A549 (cell line): Measurements from ENCODE around the gene MEF2C. TPM values are rescaled to one million over a fixed set of nuclear protein-coding genes. Genes with fewer than 3 reads are reported as not detected.

Experiments
- ATAC-seq, 2 experiments: fragments of 200-7000 bp in 1 of 2; fragments of >200 bp in 1 of 2; cut with Nextera tagmentation in 1 of 2; cut with Tn5 transposase in 1 of 2; 3 replicates each; pipeline versions ENCODE4 v1.8.0 to v1.9.1; 2018 to 2020; ENCODE audit warnings: mild to moderate bottlenecking in 1 of 2, moderate library complexity in 1 of 2
- CTCF ChIA-PET: fragments of 300-600 bp; sonication (Branson Sonifier 250); formaldehyde crosslinking; extraction: SDS; loops from one replicate; lab custom pipeline; 2021; ENCODE audit warnings: antibody characterized with exemption, inconsistent platforms; lab: Yijun Ruan, JAX
- POLR2A ChIA-PET: fragments of 350-600 bp; formaldehyde crosslinking; extraction: SDS; loops from one replicate; lab custom pipeline; 2021; ENCODE audit warnings: antibody characterized with exemption, inconsistent platforms; lab: Yijun Ruan, JAX
- DNase-seq, 2 experiments: peaks; one replicate each; pipeline versions ENCODE4 v3.0.0 to v3.0.0-alpha.2; 2011 to 2016; ENCODE audit warnings: low read depth in 1 of 2, low spot score in 1 of 2
- FAIRE-seq: peaks from 2 replicates; lab custom pipeline; 2011; peaks lifted over from hg19 to GRCh38; lab: Jason Lieb, UNC
- H3K27ac ChIP-seq, 2 experiments: fragments of >200 bp; sonication (Bioruptor Twin); formaldehyde crosslinking; 3 replicates each; pipeline ENCODE4 v1.5.1; 2016 to 2017
- H3K4me1 ChIP-seq: fragments of >200 bp; sonication (Bioruptor Twin); formaldehyde crosslinking; 3 replicates; pipeline ENCODE4 v1.6.1; 2016
- H3K4me2 ChIP-seq: fragments of >200 bp; sonication (Bioruptor Twin); formaldehyde crosslinking; 3 replicates; pipeline ENCODE4 v1.6.1; 2016
- H3K4me3 ChIP-seq: fragments of >200 bp; sonication (Bioruptor Twin); formaldehyde crosslinking; 3 replicates; pipeline ENCODE4 v1.5.1; 2016
- H3K9me3 ChIP-seq: fragments of >200 bp; sonication (Bioruptor Twin); formaldehyde crosslinking; 3 replicates; pipeline ENCODE4 v1.6.1; 2016
- CBX2 ChIP-seq: fragments of 200-600 bp; sonication (generic); IDR thresholded peaks from 2 replicates; pipeline ENCODE4 v1.6.1; 2016; ENCODE audit warnings: low read depth, mild to moderate bottlenecking, borderline replicate concordance
- CHD2 ChIP-seq: fragments of 150-350 bp; IDR thresholded peaks from 2 replicates; pipeline ENCODE4 v1.6.1; 2014; ENCODE audit warnings: low read length; ENCODE audit not compliant: partially characterized antibody
- CHD4 ChIP-seq: fragments of 200-600 bp; sonication (generic); IDR thresholded peaks from 2 replicates; pipeline ENCODE4 v1.6.1; 2016; ENCODE audit warnings: antibody characterized with exemption, mild to moderate bottlenecking, borderline replicate concordance
- EHMT2 ChIP-seq: fragments of 200-600 bp; sonication (generic); IDR thresholded peaks from 2 replicates; pipeline ENCODE4 v1.6.1; 2016; ENCODE audit warnings: antibody characterized with exemption, low read depth, mild to moderate bottlenecking, moderate library complexity
- ESRRA ChIP-seq: fragments of 150-350 bp; IDR thresholded peaks from 2 replicates; pipeline ENCODE4 v1.6.1; 2014; ENCODE audit warnings: mild to moderate bottlenecking, low read length, borderline replicate concordance
- FOSL2 ChIP-seq, 2 experiments: fragments of 450-650 bp in 1 of 2; fragments of >200 bp in 1 of 2; sonication (Bioruptor Twin) in 1 of 2; formaldehyde crosslinking; IDR thresholded peaks; 2 replicates each; pipeline versions ENCODE4 v1.5.0 to v1.6.1; 2016 to 2020; ENCODE audit warnings: mild to moderate bottlenecking in 1 of 2, moderate library complexity in 1 of 2
- HMGXB4 ChIP-seq: fragments of 250-450 bp; sonication (Bioruptor Pico); IDR thresholded peaks from 2 replicates; pipeline ENCODE4 v1.5.0; 2021; ENCODE audit warnings: mild to moderate bottlenecking, moderate library complexity, borderline replicate concordance
- HOXB13 ChIP-seq: fragments of 250-450 bp; sonication (Bioruptor Pico); IDR thresholded peaks from 2 replicates; pipeline ENCODE4 v1.5.0; 2020; ENCODE audit warnings: low read depth, mild to moderate bottlenecking, moderate library complexity
- JUNB ChIP-seq: fragments of >200 bp; sonication (Bioruptor Twin); formaldehyde crosslinking; IDR thresholded peaks from 2 replicates; pipeline ENCODE4 v1.6.1; 2016
- MAFK ChIP-seq: fragments of 450-650 bp; IDR thresholded peaks from 2 replicates; pipeline ENCODE4 v1.6.1; 2014; ENCODE audit not compliant: partially characterized antibody
- MAX ChIP-seq: IDR thresholded peaks from 2 replicates; pipeline ENCODE4 v1.6.1; 2012
- MAZ ChIP-seq: fragments of 150-350 bp; IDR thresholded peaks from 2 replicates; pipeline ENCODE4 v1.6.1; 2014; ENCODE audit warnings: antibody characterized with exemption, low read depth, low read length, borderline replicate concordance
- NFE2L2 ChIP-seq: fragments of 150-350 bp; conservative IDR thresholded peaks from 2 replicates; pipeline ENCODE4 v1.6.1; 2014; ENCODE audit warnings: low read length
- NPAS2 ChIP-seq: fragments of 250-450 bp; sonication (Bioruptor Pico); IDR thresholded peaks from 2 replicates; pipeline ENCODE4 v1.8.0; 2022; ENCODE audit warnings: mild to moderate bottlenecking, moderate library complexity, borderline replicate concordance
- NR3C1 ChIP-seq: fragments of >200 bp; sonication (Bioruptor Twin); formaldehyde crosslinking; IDR thresholded peaks from 3 replicates; pipeline ENCODE4 v1.6.1; 2017
- PBX3 ChIP-seq: IDR thresholded peaks from 2 replicates; pipeline ENCODE4 v1.6.1; 2012
- PHF8 ChIP-seq: fragments of 200-600 bp; sonication (generic); IDR thresholded peaks from 2 replicates; pipeline ENCODE4 v1.6.1; 2016; ENCODE audit warnings: low read depth, mild to moderate bottlenecking, antibody characterized with exemption, moderate library complexity, borderline replicate concordance
- RFX5 ChIP-seq: fragments of 450-650 bp; IDR thresholded peaks from 2 replicates; pipeline ENCODE4 v1.7.1; 2014; ENCODE audit warnings: antibody characterized with exemption, mild to moderate bottlenecking, moderate library complexity
- USF2 ChIP-seq: fragments of 450-650 bp; IDR thresholded peaks from 2 replicates; pipeline ENCODE4 v1.6.1; 2014; ENCODE audit warnings: antibody characterized with exemption
- WGBS: methylation state at CpG from one replicate; pipeline ENCODE4 v1.1.6; 2017; ENCODE audit errors: missing lambda C conversion rate; 5-methylcytosine and 5-hydroxymethylcytosine counted together
- polyA plus RNA-seq, 4 experiments: library from polyadenylated mRNA; depleted of rRNA in 3 of 4; stranded (reverse); fragments of >200 nt; fragmentation: RNase III in 1 of 4; extraction: RNeasy Plus Mini Kit Qiagen cat#74134 plus additional on column Dnase treatment in 1 of 4; gene quantifications; 2 replicates in 3 of 4; 3 replicates in 1 of 4; pipeline ENCODE4 v1.2.3, GENCODE V29; 2011 to 2017

MEF2C gene
- polyA plus RNA-seq, 2 of the 4 experiments (the other 2 are of a cell fraction), result 0.03 to 0.06 TPM

- POLR2A ChIA-PET, result no interaction called here
- no peak for FAIRE-seq
- Histone ChIP-seq H3K4me2 (no peak overlapping the region), H3K4me1 (no peaks in the 10 kb centered on the region), H3K27ac (no peak overlapping the region), H3K4me3 (no peak overlapping the region), H3K9me3 (no peaks in the 10 kb centered on the region)
- no peak for DNase-seq
- TF ChIP-seq RFX5, result no peak
- no peak for TF ChIP-seq HMGXB4 (CRISPR knock-in tag)
- TF ChIP-seq EHMT2, result no peak
- no peak for TF ChIP-seq PBX3
- TF ChIP-seq CBX2, result no peak
- no peak for TF ChIP-seq NFE2L2
- TF ChIP-seq MAX, result no peak
- TF ChIP-seq NPAS2 (CRISPR knock-in tag), result no peak
- TF ChIP-seq FOSL2 (IDR thresholded peaks at IDR 0.05), result no peak
- TF ChIP-seq FOSL2 (CRISPR knock-in tag; IDR thresholded peaks at IDR 0.05), result no peak
- TF ChIP-seq JUNB, result no peak
- TF ChIP-seq MAZ, result no peak
- TF ChIP-seq PHF8, result no peak
- no peak for TF ChIP-seq MAFK
- TF ChIP-seq ESRRA, result no peak
- no peak for TF ChIP-seq USF2
- WGBS, result 83% methylated on average over 3 of the region's 3 CpGs
- ATAC-seq, result no peak
- CTCF ChIA-PET, result interaction anchor here (1.4 kb wide), 1 partner anchor 17 kb away, joined by 3 read pairs; no protein-coding TSS in a partner anchor
Observed at GRCh38 chr5:88829775-88830174, 53.2 kb downstream of the MEF2C start.

- POLR2A ChIA-PET, result no interaction called here
- WGBS, result 48% methylated on average over 3 of the region's 3 CpGs
- ATAC-seq, result no peak; a peak in 1 of 6 replicates
- Histone ChIP-seq H3K27ac (no peak overlapping the region), H3K4me1 (no peaks in the 10 kb centered on the region), H3K9me3 (no peaks in the 10 kb centered on the region), H3K4me2 (no peak overlapping the region), H3K4me3 (no peak overlapping the region)
- no peak for FAIRE-seq
- CTCF ChIA-PET, result interaction anchor here (1.4 kb wide), 1 partner anchor 17 kb away, joined by 3 read pairs; no protein-coding TSS in a partner anchor
- DNase-seq, result no peak
- no peak for TF ChIP-seq CHD4
- no peak for TF ChIP-seq RFX5
- TF ChIP-seq NPAS2 (CRISPR knock-in tag), result no peak
- TF ChIP-seq CHD2, result no peak
- no peak for TF ChIP-seq HMGXB4 (CRISPR knock-in tag)
- TF ChIP-seq NR3C1, result no peak
- no peak for TF ChIP-seq HOXB13 (CRISPR knock-in tag)
Observed at GRCh38 chr5:88829054-88829453, 53.9 kb downstream of the MEF2C start.
